ENCODE measurements around the gene KRTAP2-3. TPM values are rescaled to one million over a fixed set of nuclear protein-coding genes. Genes with fewer than 3 reads are reported as not detected.

Gene KRTAP2-3
- total RNA-seq, 1 donor from 2014 or later: 26.7 TPM

GRCh38 chr17:41029633-41030245 lies 30.2 kb downstream of the KRTAP2-3 start, which contains the start of gene KRTAP1-4:
Gene KRTAP1-4, minus strand, starts transcription at chr17:41030195. Its CDS starts 117 bp downstream, at chr17:41030078.
- no peak within 1 kb of the TSS for H3K4me3 ChIP-seq (ENCODE audit: low read depth, low read length)
- DNase-seq (ENCODE audit: low read depth): no peak
- no peak for TF ChIP-seq CTCF (conservative IDR thresholded peaks at IDR 0.05; ENCODE audit: low read depth, low read length)

GRCh38 chr17:41026715-41027471 lies 33.0 kb downstream of the KRTAP2-3 start, which contains the start of gene KRTAP1-5:
Gene KRTAP1-5, minus strand, starts transcription at chr17:41027208. Its CDS starts 53 bp downstream, at chr17:41027155.
- no peak for TF ChIP-seq CTCF (conservative IDR thresholded peaks at IDR 0.05; ENCODE audit: low read depth, low read length)
- DNase-seq (ENCODE audit: low read depth): no peak
- no peak within 1 kb of the TSS for H3K4me3 ChIP-seq (ENCODE audit: low read depth, low read length)

- TF ChIP-seq CTCF (conservative IDR thresholded peaks at IDR 0.05; ENCODE audit: low read depth, low read length): no peak
- no peak for DNase-seq (ENCODE audit: low read depth)
- no peak overlapping the region for H3K4me3 ChIP-seq (ENCODE audit: low read depth, low read length)
Observed at GRCh38 chr17:41024697-41025096, 35.2 kb downstream of the KRTAP2-3 start.

- no peak overlapping the region for H3K4me3 ChIP-seq (ENCODE audit: low read depth, low read length)
- no peak for TF ChIP-seq CTCF (conservative IDR thresholded peaks at IDR 0.05; ENCODE audit: low read depth, low read length)
- no peak for DNase-seq (ENCODE audit: low read depth)
Observed at GRCh38 chr17:41020336-41020735, 39.6 kb downstream of the KRTAP2-3 start.

- no peak for DNase-seq (ENCODE audit: low read depth)
- TF ChIP-seq CTCF (conservative IDR thresholded peaks at IDR 0.05; ENCODE audit: low read depth, low read length): no peak
- H3K4me3 ChIP-seq (ENCODE audit: low read depth, low read length): no peak overlapping the region
Observed at GRCh38 chr17:41019415-41019814, 40.5 kb downstream of the KRTAP2-3 start.

GRCh38 chr17:41018541-41018940 lies 41.4 kb downstream of the KRTAP2-3 start:
- H3K4me3 ChIP-seq (ENCODE audit: low read depth, low read length): no peak overlapping the region
- no peak for DNase-seq (ENCODE audit: low read depth)
- no peak for TF ChIP-seq CTCF (conservative IDR thresholded peaks at IDR 0.05; ENCODE audit: low read depth, low read length)
